Peyer's patch (tissue), 4 donors: ENCODE measurements around the gene ASB8.

ENCODE experiments used
- POLR2A ChIP-seq, 2 donors: fragments of 450-650 bp; IDR thresholded peaks; one replicate each; pipeline ENCODE4 v1.5.1; 2017; ENCODE audit warnings: antibody characterized with exemption in 2 of 2, mild to moderate bottlenecking in 2 of 2, moderate library complexity in 2 of 2
- TF ChIP-seq, protein P1 (sequence below), 6 experiments: fragments of 450-650 bp in 4 of 6; fragments of 200-600 bp in 2 of 6; sonication (generic) in 1 of 6; IDR thresholded peaks; one replicate each; pipeline ENCODE4 v1.5.1; 2017 to 2019; ENCODE audit warnings: antibody characterized with exemption in 6 of 6, mild to moderate bottlenecking in 3 of 6, moderate library complexity in 1 of 6

DNA sequence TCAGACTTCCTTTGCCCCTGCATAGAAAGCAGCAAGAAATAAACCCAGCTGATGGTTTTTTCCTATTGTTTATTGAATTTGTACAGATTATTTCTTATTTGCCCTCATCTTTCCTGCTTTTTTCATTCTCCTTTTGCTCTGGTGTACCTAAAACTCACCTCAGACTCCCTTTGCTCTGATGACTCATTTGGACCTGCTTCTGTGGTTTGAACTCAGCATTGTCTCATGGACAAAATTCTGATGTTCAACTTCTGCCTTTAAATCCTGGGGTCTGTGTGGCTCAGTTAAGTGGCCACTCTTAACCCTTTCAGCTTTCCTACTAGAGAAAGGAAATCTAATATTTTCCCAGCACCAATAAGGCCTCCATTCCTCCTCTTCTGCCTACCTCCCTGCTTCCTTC is 47.9 kb downstream of the ASB8 start:
- TF ChIP-seq, protein P1, sequence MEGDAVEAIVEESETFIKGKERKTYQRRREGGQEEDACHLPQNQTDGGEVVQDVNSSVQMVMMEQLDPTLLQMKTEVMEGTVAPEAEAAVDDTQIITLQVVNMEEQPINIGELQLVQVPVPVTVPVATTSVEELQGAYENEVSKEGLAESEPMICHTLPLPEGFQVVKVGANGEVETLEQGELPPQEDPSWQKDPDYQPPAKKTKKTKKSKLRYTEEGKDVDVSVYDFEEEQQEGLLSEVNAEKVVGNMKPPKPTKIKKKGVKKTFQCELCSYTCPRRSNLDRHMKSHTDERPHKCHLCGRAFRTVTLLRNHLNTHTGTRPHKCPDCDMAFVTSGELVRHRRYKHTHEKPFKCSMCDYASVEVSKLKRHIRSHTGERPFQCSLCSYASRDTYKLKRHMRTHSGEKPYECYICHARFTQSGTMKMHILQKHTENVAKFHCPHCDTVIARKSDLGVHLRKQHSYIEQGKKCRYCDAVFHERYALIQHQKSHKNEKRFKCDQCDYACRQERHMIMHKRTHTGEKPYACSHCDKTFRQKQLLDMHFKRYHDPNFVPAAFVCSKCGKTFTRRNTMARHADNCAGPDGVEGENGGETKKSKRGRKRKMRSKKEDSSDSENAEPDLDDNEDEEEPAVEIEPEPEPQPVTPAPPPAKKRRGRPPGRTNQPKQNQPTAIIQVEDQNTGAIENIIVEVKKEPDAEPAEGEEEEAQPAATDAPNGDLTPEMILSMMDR (IDR thresholded peaks at IDR 0.05) = no peak
- TF ChIP-seq POLR2A (IDR thresholded peaks at IDR 0.05) = no peak
